GM10248 (cell line): Measurements from ENCODE around the gene TPBGL.

Experiments
- CTCF ChIA-PET: fragments of 300-600 bp; sonication (Branson Sonifier 250); formaldehyde crosslinking; extraction: SDS; loops from one replicate; lab custom pipeline; 2021; ENCODE audit warnings: antibody characterized with exemption; lab: Yijun Ruan, JAX
- POLR2A ChIA-PET: fragments of 350-650 bp; sonication (Branson Sonifier 250); formaldehyde crosslinking; extraction: SDS; loops from one replicate; lab custom pipeline; 2020; ENCODE audit warnings: antibody characterized with exemption; lab: Yijun Ruan, JAX
- DNase-seq: peaks from one replicate; pipeline ENCODE4 v3.0.0; 2012; ENCODE audit errors: extremely low spot score
- CTCF ChIP-seq: IDR thresholded peaks from 2 replicates; pipeline ENCODE4 v1.5.1; 2012; ENCODE audit warnings: mild to moderate bottlenecking, low read depth; ENCODE audit errors: extremely low read depth, missing control alignments, control extremely low read depth

TPBGL gene

GRCh38 chr11:75223954-75224643 is 16.5 kb upstream of the TPBGL start:
- POLR2A ChIA-PET: no interaction called here
- DNase-seq: no peak
- no peak for TF ChIP-seq CTCF
- CTCF ChIA-PET: interaction anchor here (0.7 to 1.8 kb wide), 9 partner anchors 9 to 294 kb away, joined by 3 to 11 read pairs (median 5); no protein-coding TSS in a partner anchor

- ChIA-PET CTCF (interaction anchor here (1.0 to 3.7 kb wide), 6 partner anchors 11 to 203 kb away, joined by 3 to 13 read pairs (median 4); partner anchors contain the start of gene TPBGL), POLR2A (no interaction called here)
- TF ChIP-seq CTCF: no peak
Observed at GRCh38 chr11:75225794-75226193, 14.8 kb upstream of the TPBGL start.

GRCh38 chr11:75229466-75229865 is 11.1 kb upstream of the TPBGL start:
- CTCF ChIA-PET: interaction anchor here (1.0 to 4.8 kb wide), 3 partner anchors 10 to 19 kb away, joined by 3 to 34 read pairs (median 5); partner anchors contain the start of gene TPBGL
- DNase-seq: no peak
- POLR2A ChIA-PET: no interaction called here
- TF ChIP-seq CTCF: no peak

More at GRCh38 chr11:75225794-75226193, 14.8 kb upstream of the TPBGL start:
- DNase-seq: no peak

- DNase-seq: no peak
- ChIA-PET POLR2A (no interaction called here), CTCF (interaction anchor here (1.0 to 4.8 kb wide), 7 partner anchors 9 to 491 kb away, joined by 3 to 34 read pairs (median 7); partner anchors contain the start of gene TPBGL)
- TF ChIP-seq CTCF: no peak
Observed at GRCh38 chr11:75230621-75231020, 10.0 kb upstream of the TPBGL start.

GRCh38 chr11:75233754-75234172 is 6.8 kb upstream of the TPBGL start:
- TF ChIP-seq CTCF: no peak
- ChIA-PET CTCF (interaction anchor here (0.7 to 4.8 kb wide), 8 partner anchors 8 to 93 kb away, joined by 3 to 34 read pairs (median 3); partner anchors contain the start of gene TPBGL), POLR2A (no interaction called here)
- no peak for DNase-seq

GRCh38 chr11:75236062-75236461 is 4.5 kb upstream of the TPBGL start:
- TF ChIP-seq CTCF: no peak
- DNase-seq: no peak
- ChIA-PET CTCF (interaction anchor here (2.1 kb wide), 1 partner anchor 13 kb away, joined by 12 read pairs; no protein-coding TSS in a partner anchor), POLR2A (no interaction called here)
